HFF-Myc (cell line): ENCODE measurements around the gene CSNK1G2.

ENCODE experiments used
- DNase-seq: peaks from one replicate; pipeline ENCODE4 v3.0.0-alpha.2; 2011; ENCODE audit warnings: low read depth; ENCODE audit errors: extremely low read depth
- H3K4me3 ChIP-seq: replicated peaks from 2 replicates; pipeline ENCODE4 v1.5.1; 2011; ENCODE audit warnings: low read depth, mild to moderate bottlenecking, control low read depth, low read length
- CTCF ChIP-seq: IDR thresholded peaks from 2 replicates; pipeline ENCODE4 v1.5.1; 2012; ENCODE audit warnings: mild to moderate bottlenecking, low read depth, low read length, control low read depth; ENCODE audit errors: missing control alignments

Gene CSNK1G2

GRCh38 chr19:1941146-1942077, at the start of gene CSNK1G2:
Gene CSNK1G2, plus strand, starts transcription at chr19:1941172. Its CDS starts 28,601 bp downstream, at chr19:1969773.
- peak within 1 kb of the TSS; percentile 60 for H3K4me3 ChIP-seq
- no peak for DNase-seq
- TF ChIP-seq CTCF: no peak

- TF ChIP-seq CTCF: no peak
- no peak for DNase-seq
- no peak overlapping the region for H3K4me3 ChIP-seq
These were observed 47.2 kb upstream of the CSNK1G2 start for GRCh38 chr19:1893791-1894190.

GRCh38 chr19:1896508-1896907, 44.5 kb upstream of the CSNK1G2 start:
- no peak overlapping the region for H3K4me3 ChIP-seq
- DNase-seq: no peak
- TF ChIP-seq CTCF: no peak

GRCh38 chr19:1901940-1902404, 39.0 kb upstream of the CSNK1G2 start:
- no peak for TF ChIP-seq CTCF
- no peak for DNase-seq
- no peak overlapping the region for H3K4me3 ChIP-seq

GRCh38 chr19:1902923-1903322, 38.0 kb upstream of the CSNK1G2 start:
- no peak for TF ChIP-seq CTCF
- no peak overlapping the region for H3K4me3 ChIP-seq
- no peak for DNase-seq

DNA sequence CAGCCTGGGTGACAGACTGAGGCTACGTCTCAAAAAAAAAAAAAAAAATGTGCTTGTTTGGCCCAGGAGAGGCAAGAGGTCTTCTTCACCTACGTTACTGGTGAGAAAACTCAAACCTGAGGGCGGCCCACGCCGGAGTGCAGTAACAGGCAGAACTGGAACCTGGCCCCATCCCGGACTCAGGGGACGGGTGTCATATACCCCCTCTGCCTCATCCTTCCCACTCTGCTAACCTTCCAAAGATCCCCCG, 36.2 kb upstream of the CSNK1G2 start:
- peak overlapping the region; percentile 63 for H3K4me3 ChIP-seq
- no peak for TF ChIP-seq CTCF
- DNase-seq: no peak
